Chondrocyte (in vitro differentiated cells): ENCODE measurements around the gene ZC3H12A. TPM values are rescaled to one million over a fixed set of nuclear protein-coding genes. Genes with fewer than 3 reads are reported as not detected.
A peak's percentile ranks its signal among the peaks of the same experiment; 100 is the strongest.

ENCODE experiments used
- DNase-seq: peaks from one replicate; pipeline ENCODE4 v3.0.0; 2021; ENCODE audit warnings: mixed read lengths, low spot score
- H3K27ac Mint-ChIP-seq: one replicate; pipeline ENCODE4 v1.8.0; 2021; ENCODE audit warnings: mild to moderate bottlenecking, moderate library complexity, mixed read lengths; ENCODE audit not compliant: unreplicated experiment
- H3K27me3 Mint-ChIP-seq: 2 replicates; pipeline ENCODE4 v1.8.0; 2021; ENCODE audit warnings: low read depth, mixed read lengths
- H3K36me3 Mint-ChIP-seq: 2 replicates; pipeline ENCODE4 v1.8.0; 2021; ENCODE audit warnings: low read depth, mixed read lengths
- H3K4me1 Mint-ChIP-seq: 2 replicates; pipeline ENCODE4 v1.8.0; 2021; ENCODE audit warnings: low read depth, mild to moderate bottlenecking, mixed read lengths
- H3K4me3 Mint-ChIP-seq: one replicate; pipeline ENCODE4 v1.8.0; 2021; ENCODE audit warnings: mild to moderate bottlenecking, moderate library complexity, mixed read lengths; ENCODE audit not compliant: unreplicated experiment
- H3K9me3 Mint-ChIP-seq: 2 replicates; pipeline ENCODE4 v1.8.0; 2021; ENCODE audit warnings: low read depth, mixed read lengths
- CTCF ChIP-seq: fragments of 200-600 bp; sonication (generic); IDR thresholded peaks from 2 replicates; pipeline ENCODE4 v1.5.0; 2021; ENCODE audit warnings: antibody characterized with exemption, mild to moderate bottlenecking, moderate library complexity
- total RNA-seq: library from RNA; stranded (reverse); gene quantifications from 3 replicates; pipeline ENCODE4 v1.2.1, GENCODE V29; 2021

ZC3H12A gene
- total RNA-seq, 1 donor from 2014 or later: 6.9 TPM

- Mint-ChIP-seq H3K36me3 (peaks cover 18% of the 10 kb centered on the region), H3K27me3 (no peaks in the 10 kb centered on the region), H3K4me1 (peaks cover 59% of the 10 kb centered on the region), H3K9me3 (no peaks in the 10 kb centered on the region), H3K4me3 (peak overlapping the region; percentile 71), H3K27ac (peak overlapping the region; percentile 97)
- peak; percentile 9 for TF ChIP-seq CTCF
- no peak for DNase-seq
These were observed 5.1 kb downstream of the ZC3H12A start for GRCh38 chr1:37479255-37480124.

- Mint-ChIP-seq H3K27ac (peak overlapping the region; percentile 97), H3K4me3 (no peak overlapping the region), H3K36me3 (peaks cover 18% of the 10 kb centered on the region), H3K9me3 (no peaks in the 10 kb centered on the region), H3K4me1 (peaks cover 61% of the 10 kb centered on the region), H3K27me3 (no peaks in the 10 kb centered on the region)
- no peak for TF ChIP-seq CTCF
- no peak for DNase-seq
These were observed 5.7 kb downstream of the ZC3H12A start for GRCh38 chr1:37480125-37480466.

GRCh38 chr1:37480581-37481288 lies 6.4 kb downstream of the ZC3H12A start:
- Mint-ChIP-seq H3K27ac (no peak overlapping the region), H3K27me3 (no peaks in the 10 kb centered on the region), H3K9me3 (no peaks in the 10 kb centered on the region), H3K4me3 (no peak overlapping the region), H3K4me1 (peaks cover 54% of the 10 kb centered on the region), H3K36me3 (peaks cover 18% of the 10 kb centered on the region)
- TF ChIP-seq CTCF: no peak
- no peak for DNase-seq

- Mint-ChIP-seq H3K9me3 (no peaks in the 10 kb centered on the region), H3K27me3 (no peaks in the 10 kb centered on the region), H3K4me1 (peaks cover 47% of the 10 kb centered on the region), H3K36me3 (peaks cover 18% of the 10 kb centered on the region), H3K4me3 (no peak overlapping the region), H3K27ac (no peak overlapping the region)
- TF ChIP-seq CTCF: no peak
- no peak for DNase-seq
These were observed 7.1 kb downstream of the ZC3H12A start for GRCh38 chr1:37481289-37482003.
